HepG2 (cell line): Measurements from ENCODE around the gene SYNDIG1. TPM values are rescaled to one million over a fixed set of nuclear protein-coding genes. Genes with fewer than 3 reads are reported as not detected.

ENCODE experiments used
- ATAC-seq: fragments of 200-7000 bp; cut with Tn5 transposase; 3 replicates; pipeline ENCODE4 v1.9.1; 2020; ENCODE audit warnings: mild to moderate bottlenecking, moderate library complexity
- BruUV-seq: library from RNA; stranded (reverse); fragments of 400-500 nt; replicated peaks from 2 replicates; lab custom pipeline; 2021; lab: Mats Ljungman, UMichigan
- CTCF ChIA-PET: fragments of 300-600 bp; formaldehyde crosslinking; extraction: SDS; loops from one replicate; lab custom pipeline; 2021; ENCODE audit warnings: low total read pairs, inconsistent platforms, low intra/inter-chr PET ratio; lab: Yijun Ruan, JAX
- POLR2A ChIA-PET: fragments of 350-600 bp; sonication (Branson Sonifier 250); formaldehyde crosslinking; loops from one replicate; lab custom pipeline; 2020; ENCODE audit warnings: antibody characterized with exemption, inconsistent platforms; lab: Yijun Ruan, JAX
- DNase-seq: peaks from one replicate; pipeline ENCODE4 v3.0.0-alpha.2; 2015; ENCODE audit warnings: low spot score
- FAIRE-seq: peaks from 3 replicates; lab custom pipeline; 2011; peaks lifted over from hg19 to GRCh38; lab: Jason Lieb, UNC
- H2AFZ ChIP-seq: one replicate; pipeline ENCODE4 v1.6.1; 2011; ENCODE audit warnings: low read length, inconsistent platforms
- H3K27ac ChIP-seq: fragments of 300-600 bp; 3 replicates; pipeline ENCODE4 v1.8.0; 2011; ENCODE audit warnings: mixed run types, mild to moderate bottlenecking, mixed read lengths, low read length, inconsistent platforms; ENCODE audit not compliant: insufficient read depth; ENCODE audit errors: extremely low read length
- H3K27me3 ChIP-seq, 2 experiments: fragments of 200-600 bp in 1 of 2; 2 replicates in 1 of 2; 3 replicates in 1 of 2; pipeline versions ENCODE4 v1.6.0 to v1.8.0; 2011; ENCODE audit warnings: low read length in 2 of 2, mild to moderate bottlenecking in 2 of 2, moderate library complexity in 2 of 2, inconsistent platforms in 1 of 2; ENCODE audit not compliant: insufficient read depth in 2 of 2, control insufficient read depth in 1 of 2
- H3K36me3 ChIP-seq, 2 experiments: fragments of 200-600 bp in 1 of 2; replicated peaks in 1 of 2; 2 replicates in 1 of 2; 3 replicates in 1 of 2; pipeline versions ENCODE4 v1.5.1 to v1.8.0; 2011; ENCODE audit warnings: low read length in 2 of 2, inconsistent platforms in 1 of 2; ENCODE audit not compliant: insufficient read depth in 2 of 2, control insufficient read depth in 1 of 2
- H3K4me1 ChIP-seq: 2 replicates; pipeline ENCODE4 v1.5.1; 2012; ENCODE audit warnings: low read length, inconsistent platforms; ENCODE audit not compliant: insufficient read depth
- H3K4me2 ChIP-seq: 2 replicates; pipeline ENCODE4 v1.6.0; 2011; ENCODE audit warnings: low read depth, low read length, inconsistent platforms
- H3K4me3 ChIP-seq, 3 experiments: fragments of 200-600 bp in 1 of 3; sonication (generic), shearing (Covaris generic) in 1 of 3; replicated peaks in 1 of 3; 2 replicates each; pipeline ENCODE4 v1.5.1; 2011 to 2016; ENCODE audit warnings: low read length in 3 of 3, inconsistent platforms in 2 of 3, low read depth in 2 of 3, mild to moderate bottlenecking in 2 of 3, control low read depth in 1 of 3, mixed read lengths in 1 of 3; ENCODE audit not compliant: insufficient read depth in 1 of 3
- H3K79me2 ChIP-seq: one replicate; pipeline ENCODE4 v1.6.1; 2011; ENCODE audit warnings: low read length, inconsistent platforms; ENCODE audit not compliant: insufficient read depth
- H3K9ac ChIP-seq: 2 replicates; pipeline ENCODE4 v1.6.0; 2011; ENCODE audit warnings: mild to moderate bottlenecking, low read depth, low read length, inconsistent platforms; ENCODE audit not compliant: insufficient read depth
- H3K9me3 ChIP-seq: 2 replicates; pipeline ENCODE4 v1.5.1; 2012; ENCODE audit warnings: mild to moderate bottlenecking, low read length
- H4K20me1 ChIP-seq: 2 replicates; pipeline ENCODE4 v1.6.0; 2011; ENCODE audit warnings: inconsistent platforms, mild to moderate bottlenecking, low read length, moderate library complexity; ENCODE audit not compliant: insufficient read depth
- CENPT ChIP-seq: sonication (generic); formaldehyde crosslinking; IDR thresholded peaks from 2 replicates; pipeline ENCODE4 v1.8.0; 2022; ENCODE audit warnings: low read depth, mild to moderate bottlenecking, moderate library complexity, missing genetic modification reagents
- DR1 ChIP-seq: sonication (generic); formaldehyde crosslinking; IDR thresholded peaks from 2 replicates; pipeline ENCODE4 v1.8.0; 2021; ENCODE audit warnings: mild to moderate bottlenecking, missing genetic modification reagents, inconsistent platforms
- FIP1L1 ChIP-seq: fragments of 200-400 bp; formaldehyde crosslinking; IDR thresholded peaks from 2 replicates; pipeline ENCODE4 v1.6.1; 2018; ENCODE audit warnings: low read depth, mild to moderate bottlenecking, low read length, moderate library complexity, borderline replicate concordance; ENCODE audit not compliant: insufficient read depth
- FOXO1 ChIP-seq: sonication (generic); formaldehyde crosslinking; IDR thresholded peaks from 2 replicates; pipeline ENCODE4 v1.4.0; 2020; ENCODE audit warnings: missing genetic modification reagents
- HDAC1 ChIP-seq: sonication (generic); formaldehyde crosslinking; IDR thresholded peaks from 2 replicates; pipeline ENCODE4 v1.5.1; 2020; ENCODE audit warnings: mild to moderate bottlenecking, missing genetic modification reagents
- HNF4G ChIP-seq, 2 experiments: sonication (generic) in 1 of 2; formaldehyde crosslinking in 1 of 2; IDR thresholded peaks; 2 replicates each; pipeline versions ENCODE4 v1.4.0 to v1.6.1; 2011 to 2020; ENCODE audit warnings: borderline replicate concordance in 2 of 2, low read depth in 2 of 2, mild to moderate bottlenecking in 2 of 2, low read length in 1 of 2, missing genetic modification reagents in 1 of 2, moderate library complexity in 1 of 2
- KDM6A ChIP-seq: IDR thresholded peaks from 2 replicates; pipeline ENCODE4 v1.6.1; 2016; ENCODE audit warnings: low read depth
- NKX3-1 ChIP-seq: sonication (generic); formaldehyde crosslinking; IDR thresholded peaks from 2 replicates; pipeline ENCODE4 v1.5.0; 2020; ENCODE audit warnings: missing genetic modification reagents
- PAF1 ChIP-seq: IDR thresholded peaks from 2 replicates; pipeline ENCODE4 v1.6.1; 2016; ENCODE audit warnings: missing genetic modification reagents, missing compliant biosample characterization
- SALL1 ChIP-seq: sonication (generic); formaldehyde crosslinking; IDR thresholded peaks from 2 replicates; pipeline ENCODE4 v1.8.0; 2022; ENCODE audit warnings: mild to moderate bottlenecking, missing genetic modification reagents
- SMARCC2 ChIP-seq: fragments of 450-650 bp; IDR thresholded peaks from 2 replicates; pipeline ENCODE4 v1.6.1; 2017; ENCODE audit warnings: antibody characterized with exemption, mild to moderate bottlenecking
- ZFP36L2 ChIP-seq: sonication (generic); formaldehyde crosslinking; IDR thresholded peaks from 2 replicates; pipeline ENCODE4 v1.4.0; 2020; ENCODE audit warnings: missing genetic modification reagents
- WGBS: methylation state at CpG from one replicate; pipeline ENCODE4 v1.1.6; 2017; ENCODE audit warnings: low lambda C conversion rate; 5-methylcytosine and 5-hydroxymethylcytosine counted together
- in situ Hi-C: cut with HindIII; loops from 2 replicates; pipeline ENCODE4 v1.10.0; 2017; ENCODE audit warnings: low pct_unique_long_range_greater_than_20kb; ENCODE audit not compliant: extremely low pct_ligation_motif_present
- intact Hi-C: fragments of 100-400 bp; cut with micrococcal nuclease; formaldehyde crosslinking; loops from one replicate; pipeline ENCODE4 v1.10.0; 2022; ENCODE audit not compliant: unreplicated experiment
- polyA plus RNA-seq, 8 experiments: library from polyadenylated mRNA; depleted of rRNA in 3 of 8; stranded (reverse) in 7 of 8; unstranded in 1 of 8; fragments of >200 nt; fragmentation: Illumina TruSeq in 4 of 8; extraction: Trizol in 4 of 8; gene quantifications; 2 replicates each; pipeline versions ENCODE4 v1.2.1 to v1.2.3, GENCODE V29; 2011 to 2016; ENCODE audit warnings: low read depth in 4 of 8, missing spikeins in 1 of 8, mixed read lengths in 1 of 8; ENCODE audit not compliant: insufficient read depth in 1 of 8
- total RNA-seq, 5 experiments: library from RNA; depleted of rRNA; stranded (reverse); fragments of >200 nt; fragmentation: Illumina TruSeq; extraction: Trizol; gene quantifications; 2 replicates each; pipeline ENCODE4 v1.2.3, GENCODE V29; 2016; ENCODE audit warnings: low read depth in 1 of 5
- TF ChIP-seq, protein P1 (sequence below): sonication (generic); formaldehyde crosslinking; conservative IDR thresholded peaks from 2 replicates; pipeline ENCODE4 v1.8.0; 2022; ENCODE audit warnings: mild to moderate bottlenecking, moderate library complexity, missing genetic modification reagents
- TF ChIP-seq, protein P2 (sequence below): sonication (generic); formaldehyde crosslinking; IDR thresholded peaks from 2 replicates; pipeline ENCODE4 v1.5.1; 2020; ENCODE audit warnings: missing genetic modification reagents, mild to moderate bottlenecking, borderline replicate concordance
- TF ChIP-seq, protein P3 (sequence below): sonication (generic); formaldehyde crosslinking; IDR thresholded peaks from 2 replicates; pipeline ENCODE4 v1.5.1; 2020; ENCODE audit warnings: missing genetic modification reagents, mild to moderate bottlenecking, borderline replicate concordance
- TF ChIP-seq, protein P4 (sequence below): sonication (generic); formaldehyde crosslinking; IDR thresholded peaks from 2 replicates; pipeline ENCODE4 v1.4.0; 2020; ENCODE audit warnings: missing genetic modification reagents
- TF ChIP-seq, protein P5 (sequence below): sonication (generic); formaldehyde crosslinking; IDR thresholded peaks from 2 replicates; pipeline ENCODE4 v1.8.1; 2023; ENCODE audit warnings: missing genetic modification reagents, inconsistent platforms, borderline replicate concordance

SYNDIG1 gene
- total and polyA plus RNA-seq, 2 of the 13 experiments (the other 11 are each of a cell fraction or from before 2014, with no cell fraction given): not detected

DNA sequence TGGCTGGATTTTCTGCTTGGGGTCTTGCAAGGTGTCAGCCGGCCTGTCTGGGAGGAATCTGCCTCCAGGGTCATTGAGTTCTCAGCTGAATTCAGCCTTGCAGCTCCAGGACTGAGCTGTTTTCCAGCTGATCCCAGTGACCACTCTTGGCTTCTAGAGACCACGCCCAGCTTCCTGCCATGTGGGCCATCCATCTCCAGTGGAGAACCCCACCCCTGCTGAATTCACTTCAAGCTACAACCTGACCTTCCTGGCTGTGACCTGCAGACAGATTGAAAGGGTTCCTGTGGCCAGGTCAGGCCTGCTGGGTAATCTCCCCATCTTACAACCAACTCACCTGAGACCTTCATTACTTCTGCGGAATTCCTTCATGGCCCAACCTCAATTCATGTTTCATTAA is 26.5 kb upstream of the SYNDIG1 start (continued):
- no peak for TF ChIP-seq CENPT (CRISPR knock-in tag)
- TF ChIP-seq, protein P1, sequence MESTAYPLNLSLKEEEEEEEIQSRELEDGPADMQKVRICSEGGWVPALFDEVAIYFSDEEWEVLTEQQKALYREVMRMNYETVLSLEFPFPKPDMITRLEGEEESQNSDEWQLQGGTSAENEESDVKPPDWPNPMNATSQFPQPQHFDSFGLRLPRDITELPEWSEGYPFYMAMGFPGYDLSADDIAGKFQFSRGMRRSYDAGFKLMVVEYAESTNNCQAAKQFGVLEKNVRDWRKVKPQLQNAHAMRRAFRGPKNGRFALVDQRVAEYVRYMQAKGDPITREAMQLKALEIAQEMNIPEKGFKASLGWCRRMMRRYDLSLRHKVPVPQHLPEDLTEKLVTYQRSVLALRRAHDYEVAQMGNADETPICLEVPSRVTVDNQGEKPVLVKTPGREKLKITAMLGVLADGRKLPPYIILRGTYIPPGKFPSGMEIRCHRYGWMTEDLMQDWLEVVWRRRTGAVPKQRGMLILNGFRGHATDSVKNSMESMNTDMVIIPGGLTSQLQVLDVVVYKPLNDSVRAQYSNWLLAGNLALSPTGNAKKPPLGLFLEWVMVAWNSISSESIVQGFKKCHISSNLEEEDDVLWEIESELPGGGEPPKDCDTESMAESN (CRISPR knock-in tag): no peak
- TF ChIP-seq ZFP36L2 (CRISPR knock-in tag): no peak
- TF ChIP-seq FIP1L1: no peak
- TF ChIP-seq, protein P2, sequence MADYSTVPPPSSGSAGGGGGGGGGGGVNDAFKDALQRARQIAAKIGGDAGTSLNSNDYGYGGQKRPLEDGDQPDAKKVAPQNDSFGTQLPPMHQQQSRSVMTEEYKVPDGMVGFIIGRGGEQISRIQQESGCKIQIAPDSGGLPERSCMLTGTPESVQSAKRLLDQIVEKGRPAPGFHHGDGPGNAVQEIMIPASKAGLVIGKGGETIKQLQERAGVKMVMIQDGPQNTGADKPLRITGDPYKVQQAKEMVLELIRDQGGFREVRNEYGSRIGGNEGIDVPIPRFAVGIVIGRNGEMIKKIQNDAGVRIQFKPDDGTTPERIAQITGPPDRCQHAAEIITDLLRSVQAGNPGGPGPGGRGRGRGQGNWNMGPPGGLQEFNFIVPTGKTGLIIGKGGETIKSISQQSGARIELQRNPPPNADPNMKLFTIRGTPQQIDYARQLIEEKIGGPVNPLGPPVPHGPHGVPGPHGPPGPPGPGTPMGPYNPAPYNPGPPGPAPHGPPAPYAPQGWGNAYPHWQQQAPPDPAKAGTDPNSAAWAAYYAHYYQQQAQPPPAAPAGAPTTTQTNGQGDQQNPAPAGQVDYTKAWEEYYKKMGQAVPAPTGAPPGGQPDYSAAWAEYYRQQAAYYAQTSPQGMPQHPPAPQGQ: no peak

DNA sequence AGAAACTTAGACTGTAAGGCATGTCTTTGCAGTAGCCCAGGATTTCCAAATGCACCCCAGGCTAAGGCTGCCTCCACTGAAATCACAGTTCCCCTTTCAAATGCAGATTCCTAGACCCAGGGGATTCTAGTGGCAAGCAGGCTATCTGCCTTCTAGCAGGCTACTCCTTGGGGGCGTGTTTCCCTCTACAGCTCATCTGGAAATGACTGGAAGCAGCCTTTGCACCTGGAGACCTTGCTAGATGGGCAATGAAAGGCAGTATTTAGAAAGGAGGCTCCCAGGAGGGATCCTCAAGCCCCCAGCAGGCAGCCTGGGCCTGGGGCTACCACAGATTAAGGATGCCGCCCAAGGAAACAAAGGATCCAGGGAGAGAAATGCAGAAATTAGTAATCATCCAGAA is 26.0 kb upstream of the SYNDIG1 start:
- BruUV-seq: no TSS peak
- ChIA-PET POLR2A (no interaction called here), CTCF (no interaction called here)
- Histone ChIP-seq H3K9me3 (no peaks in the 10 kb centered on the region), H3K9ac (no peak overlapping the region), H3K4me3 (no peak overlapping the region), H3K4me2 (no peak overlapping the region), H3K27ac (no peak overlapping the region), H3K4me1 (no peaks in the 10 kb centered on the region), H3K79me2 (no peaks in the 10 kb centered on the region), H2AFZ (no peak overlapping the region), H4K20me1 (no peaks in the 10 kb centered on the region), H3K27me3 (peaks cover 1 to 21% of the 10 kb centered on the region in 2 experiments; a peak in 3 of 5 replicates), H3K36me3 (no peaks in the 10 kb centered on the region)
- in situ Hi-C loops (no loop called here), intact Hi-C loops (no loop called here)
- FAIRE-seq (no peak), ATAC-seq (no peak), DNase-seq (no peak)
- 0% methylated on average over 2 of the region's 2 CpGs for WGBS
- TF ChIP-seq, protein P3, sequence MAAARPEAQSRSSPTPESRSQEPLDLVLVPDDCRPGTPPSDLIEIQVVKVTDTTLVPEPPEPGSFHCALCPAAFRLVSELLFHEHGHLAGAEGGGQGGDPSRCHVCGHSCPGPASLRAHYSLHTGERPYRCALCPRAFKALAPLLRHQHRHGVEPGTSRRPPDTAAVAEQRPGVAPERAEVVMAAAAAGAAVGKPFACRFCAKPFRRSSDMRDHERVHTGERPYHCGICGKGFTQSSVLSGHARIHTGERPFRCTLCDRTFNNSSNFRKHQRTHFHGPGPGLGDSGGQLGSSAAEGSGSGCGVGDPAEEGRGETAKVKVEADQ (CRISPR knock-in tag): no peak
- TF ChIP-seq FOXO1 (CRISPR knock-in tag) (no peak), NKX3-1 (CRISPR knock-in tag) (no peak), HNF4G (IDR thresholded peaks at IDR 0.05; ENCODE audit: borderline replicate concordance, low read depth, low read length) (no peak), HNF4G (CRISPR knock-in tag; IDR thresholded peaks at IDR 0.05; ENCODE audit: borderline replicate concordance, low read depth) (no peak), PAF1 (CRISPR knock-in tag) (no peak), KDM6A (CRISPR knock-in tag) (no peak), SMARCC2 (no peak), SALL1 (CRISPR knock-in tag) (no peak), DR1 (CRISPR knock-in tag) (no peak), HDAC1 (CRISPR knock-in tag) (no peak)
- TF ChIP-seq, protein P4, sequence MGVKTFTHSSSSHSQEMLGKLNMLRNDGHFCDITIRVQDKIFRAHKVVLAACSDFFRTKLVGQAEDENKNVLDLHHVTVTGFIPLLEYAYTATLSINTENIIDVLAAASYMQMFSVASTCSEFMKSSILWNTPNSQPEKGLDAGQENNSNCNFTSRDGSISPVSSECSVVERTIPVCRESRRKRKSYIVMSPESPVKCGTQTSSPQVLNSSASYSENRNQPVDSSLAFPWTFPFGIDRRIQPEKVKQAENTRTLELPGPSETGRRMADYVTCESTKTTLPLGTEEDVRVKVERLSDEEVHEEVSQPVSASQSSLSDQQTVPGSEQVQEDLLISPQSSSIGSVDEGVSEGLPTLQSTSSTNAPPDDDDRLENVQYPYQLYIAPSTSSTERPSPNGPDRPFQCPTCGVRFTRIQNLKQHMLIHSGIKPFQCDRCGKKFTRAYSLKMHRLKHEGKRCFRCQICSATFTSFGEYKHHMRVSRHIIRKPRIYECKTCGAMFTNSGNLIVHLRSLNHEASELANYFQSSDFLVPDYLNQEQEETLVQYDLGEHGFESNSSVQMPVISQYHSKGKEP: no peak
- TF ChIP-seq, protein P5, sequence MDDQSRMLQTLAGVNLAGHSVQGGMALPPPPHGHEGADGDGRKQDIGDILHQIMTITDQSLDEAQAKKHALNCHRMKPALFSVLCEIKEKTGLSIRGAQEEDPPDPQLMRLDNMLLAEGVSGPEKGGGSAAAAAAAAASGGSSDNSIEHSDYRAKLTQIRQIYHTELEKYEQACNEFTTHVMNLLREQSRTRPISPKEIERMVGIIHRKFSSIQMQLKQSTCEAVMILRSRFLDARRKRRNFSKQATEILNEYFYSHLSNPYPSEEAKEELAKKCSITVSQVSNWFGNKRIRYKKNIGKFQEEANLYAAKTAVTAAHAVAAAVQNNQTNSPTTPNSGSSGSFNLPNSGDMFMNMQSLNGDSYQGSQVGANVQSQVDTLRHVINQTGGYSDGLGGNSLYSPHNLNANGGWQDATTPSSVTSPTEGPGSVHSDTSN (CRISPR knock-in tag): no peak
